Heart left ventricle (tissue), 16 donors: Measurements from ENCODE around the gene WDR17. TPM values are rescaled to one million over a fixed set of nuclear protein-coding genes. Genes with fewer than 3 reads are reported as not detected.

ENCODE experiments used
- ATAC-seq, 4 donors: fragments of 200-7000 bp; cut with Tn5 transposase; one replicate each; pipeline ENCODE4 v1.9.1; 2020 to 2022; ENCODE audit warnings: moderate library complexity in 4 of 4, mild to moderate bottlenecking in 3 of 4, moderate number of reproducible peaks in 1 of 4
- DNase-seq, 5 donors: peaks; one replicate each; pipeline ENCODE4 v3.0.0-alpha.2; 2020
- H3K27ac ChIP-seq, 12 donors: fragments of 200-600 bp; sonication (generic) in 4 of 12; one replicate each; pipeline versions ENCODE4 v1.5.0 to v1.8.0; 2016 to 2022; ENCODE audit warnings: mild to moderate bottlenecking in 2 of 12
- H3K27me3 ChIP-seq, 9 donors: fragments of 200-600 bp; sonication (generic) in 2 of 9; one replicate each; pipeline versions ENCODE4 v1.5.1 to v1.8.0; 2016 to 2022; ENCODE audit warnings: mild to moderate bottlenecking in 3 of 9
- H3K36me3 ChIP-seq, 9 donors: fragments of 200-600 bp; sonication (generic) in 2 of 9; one replicate each; pipeline versions ENCODE4 v1.5.0 to v1.8.0; 2018 to 2022; ENCODE audit warnings: mild to moderate bottlenecking in 2 of 9
- H3K4me1 ChIP-seq, 12 donors: fragments of 200-600 bp; sonication (generic) in 4 of 12; one replicate each; pipeline versions ENCODE4 v1.5.0 to v1.8.0; 2016 to 2022; ENCODE audit warnings: mild to moderate bottlenecking in 3 of 12
- H3K4me3 ChIP-seq, 12 donors: fragments of 200-600 bp; sonication (generic) in 4 of 12; one replicate each; pipeline versions ENCODE4 v1.5.0 to v1.8.0; 2017 to 2022; ENCODE audit warnings: mild to moderate bottlenecking in 9 of 12, moderate library complexity in 4 of 12
- H3K9me3 ChIP-seq, 12 donors: fragments of 200-600 bp; sonication (generic) in 4 of 12; one replicate each; pipeline versions ENCODE4 v1.5.0 to v1.8.0; 2016 to 2022; ENCODE audit warnings: mild to moderate bottlenecking in 1 of 12
- CTCF ChIP-seq, 12 donors: fragments of 200-600 bp; sonication (generic) in 4 of 12; IDR thresholded peaks; one replicate each; pipeline versions ENCODE4 v1.5.0 to v1.8.0; 2018 to 2022; ENCODE audit warnings: antibody characterized with exemption in 12 of 12, mild to moderate bottlenecking in 5 of 12
- POLR2A ChIP-seq, 2 donors: fragments of 450-650 bp; IDR thresholded peaks; one replicate each; pipeline ENCODE4 v1.6.1; 2017; ENCODE audit warnings: antibody characterized with exemption in 2 of 2, mild to moderate bottlenecking in 2 of 2, moderate library complexity in 2 of 2
- WGBS, 4 donors: extraction: QIAGEN DNeasy Blood & Tissue Kit in 2 of 4; methylation state at CpG; one replicate each; pipeline versions ENCODE4 v1.1.5 to v1.1.7; 2013 to 2018; 5-methylcytosine and 5-hydroxymethylcytosine counted together
- intact Hi-C, 10 donors: fragments of 100-400 bp; cut with DNase I; formaldehyde crosslinking; loops; one replicate each; pipeline versions ENCODE4 v1.11.1 to v1.14.2; 2022
- polyA plus RNA-seq, 2 donors: library from polyadenylated mRNA; stranded (reverse); fragments of 200-250 nt; gene quantifications; one replicate each; pipeline ENCODE4 v1.2.3, GENCODE V29; 2013
- total RNA-seq, 9 donors: library from RNA; depleted of rRNA in 2 of 9; stranded (reverse); fragments of >200 nt in 2 of 9; fragmentation: NEBNext Ultra II Directional in 3 of 9; extraction: Animal tissue kit (Norgen Biotek cat#: 25700) in 3 of 9; gene quantifications; one replicate each; pipeline versions ENCODE4 v1.1.0 to v1.2.4, GENCODE V29; 2016 to 2023
- donor health status: ischemic (EF 13 %, LVEDD 7.1; RV severe dilation, severe dysfunction).
- donor health status: healthy with polysubstance abuse.
- donor health status: DM: no; HTN: yes; CAD: no.
- donor health status: DM: no; HTN: no; CAD: no.
- donor health status: ischemic (EF 25% LVEDD 6.9; RV normal size, moderate dysfunction).
- donor health status: ischemic (EF 25% LVEDD 5.7; RV mildly dilated, moderate dysfunction).
- donor health status: healthy.
- donor health status: DM: yes; HTN: yes; CAD: no.
- donor health status: ischemic (EF 35%, LVEDD 5.7; RV mildly dilated, moderate dysfunction).
- donor health status: nonischemic (EF 11% LVEDD 7.7; RV severe dilation, severe dysfunction).
- donor health status: DM: yes; HTN: yes; CAD: no.
- donor health status: PGD.
- donor health status: ischemic (EF 29% LVEDD 5.4; RV normal size, mild dysfunction).
- donor health status: nonischemic (EF 23%, LVEDD 6.1; RV moderate dilation, normal function).

The WDR17 gene
- total and polyA plus RNA-seq, 11 donors: 0.21 to 1.4 (median 0.58) TPM

GRCh38 chr4:176150356-176150682, 84.7 kb downstream of the WDR17 start:
- Histone ChIP-seq H3K36me3 (no peaks in the 10 kb centered on the region), H3K27me3 (no peaks in the 10 kb centered on the region), H3K4me1 (peaks cover 0 to 7% (median 0%) of the 10 kb centered on the region in 12 donors), H3K4me3 (no peak overlapping the region), H3K27ac (no peak overlapping the region), H3K9me3 (no peaks in the 10 kb centered on the region)
- no peak for TF ChIP-seq POLR2A (IDR thresholded peaks at IDR 0.05)
- peak; percentile 18 to 63 (median 48) for TF ChIP-seq CTCF (IDR thresholded peaks at IDR 0.05)
- ATAC-seq (peak in 2 of 4 donors; percentile 60 to 64), DNase-seq (no peak)
- intact Hi-C loops: loop anchor here (1.0 to 5.0 kb wide), 9 partner anchors 44 to 192 kb away; partner anchors contain the start of gene SPATA4 (in 1 of the 10)

- TF ChIP-seq POLR2A (IDR thresholded peaks at IDR 0.05) (no peak), CTCF (IDR thresholded peaks at IDR 0.05) (no peak)
- Histone ChIP-seq H3K27me3 (no peaks in the 10 kb centered on the region), H3K36me3 (no peaks in the 10 kb centered on the region), H3K9me3 (no peaks in the 10 kb centered on the region), H3K4me1 (peaks cover 0 to 7% (median 0%) of the 10 kb centered on the region in 12 donors), H3K27ac (peak overlapping the region in 1 of 12 donors; percentile 21), H3K4me3 (no peak overlapping the region)
- intact Hi-C loops: loop anchor here (1.0 to 5.0 kb wide), 9 partner anchors 44 to 192 kb away; partner anchors contain the start of gene SPATA4 (in 1 of the 10)
- 52 to 59% (median 58%) methylated on average over 2 of the region's 2 CpGs for WGBS, 4 donors
- ATAC-seq (no peak), DNase-seq (no peak)
These were observed 85.1 kb downstream of the WDR17 start for GRCh38 chr4:176150704-176151103.

GRCh38 chr4:176153124-176153523, 87.5 kb downstream of the WDR17 start:
- Histone ChIP-seq H3K9me3 (no peaks in the 10 kb centered on the region), H3K27ac (no peak overlapping the region), H3K36me3 (no peaks in the 10 kb centered on the region), H3K4me3 (no peak overlapping the region), H3K27me3 (no peaks in the 10 kb centered on the region), H3K4me1 (peaks cover 0 to 7% (median 0%) of the 10 kb centered on the region in 12 donors)
- DNase-seq (no peak), ATAC-seq (no peak)
- TF ChIP-seq CTCF (IDR thresholded peaks at IDR 0.05): no peak
- intact Hi-C loops: loop anchor here in 5 of 10 donors (2.0 to 5.0 kb wide), 3 partner anchors 124 to 189 kb away; no protein-coding TSS in a partner anchor
- 89 to 91% (median 90%) methylated on average over 4 of the region's 4 CpGs for WGBS, 4 donors

GRCh38 chr4:176156656-176157055, 91.0 kb downstream of the WDR17 start:
- Histone ChIP-seq H3K9me3 (no peaks in the 10 kb centered on the region), H3K4me3 (no peak overlapping the region), H3K27me3 (no peaks in the 10 kb centered on the region), H3K27ac (no peak overlapping the region), H3K4me1 (no peaks in the 10 kb centered on the region), H3K36me3 (no peaks in the 10 kb centered on the region)
- DNase-seq (peak in 1 of 5 donors; percentile 32), ATAC-seq (peak in 3 of 4 donors; percentile 49 to 86 (median 75))
- TF ChIP-seq CTCF (IDR thresholded peaks at IDR 0.05) (no peak), POLR2A (IDR thresholded peaks at IDR 0.05) (no peak)
- intact Hi-C loops: no loop called here
- 70 to 86% (median 83%) methylated on average over 5 of the region's 5 CpGs for WGBS, 4 donors
